NCI-H1048 (cell line): ENCODE results near the gene TNFRSF9.
"Not testable (repeated sequence)": the region's sequence is repeated elsewhere in the genome, so short reads cannot be mapped to it uniquely, and the experiment has no call there.

ENCODE experiments used
- DNase-seq: peaks from one replicate; lab custom pipeline; 2025; lab: John Stamatoyannopoulos, UW

The TNFRSF9 gene

GRCh38 chr1:7919880-7920279, 20.8 kb downstream of the TNFRSF9 start:
- DNase-seq, result no peak

- not testable (repeated sequence) for DNase-seq
Observed at GRCh38 chr1:7917971-7918370, 22.7 kb downstream of the TNFRSF9 start.

GRCh38 chr1:7916501-7916830, 24.2 kb downstream of the TNFRSF9 start:
- DNase-seq, result no peak

GRCh38 chr1:7915826-7916500, 24.7 kb downstream of the TNFRSF9 start:
- no peak for DNase-seq

GRCh38 chr1:7912743-7913557, 27.7 kb downstream of the TNFRSF9 start:
- no peak for DNase-seq

- DNase-seq, result no peak
Observed at GRCh38 chr1:7912145-7912544, 28.5 kb downstream of the TNFRSF9 start.

GRCh38 chr1:7905262-7905661, 35.4 kb downstream of the TNFRSF9 start:
- no peak for DNase-seq

- DNase-seq, result no peak
Observed at GRCh38 chr1:7902478-7903085, 38.1 kb downstream of the TNFRSF9 start.

GRCh38 chr1:7899741-7900140, 40.9 kb downstream of the TNFRSF9 start:
- DNase-seq, result no peak

GRCh38 chr1:7898962-7899361, 41.7 kb downstream of the TNFRSF9 start:
- DNase-seq, result no peak

- DNase-seq, result no peak
Observed at GRCh38 chr1:7896994-7897393, 43.6 kb downstream of the TNFRSF9 start.

GRCh38 chr1:7893529-7894180, 47.0 kb downstream of the TNFRSF9 start:
- no peak for DNase-seq

- no peak for DNase-seq
Observed at GRCh38 chr1:7891804-7892203, 48.8 kb downstream of the TNFRSF9 start.

GRCh38 chr1:7890853-7891252, 49.8 kb downstream of the TNFRSF9 start:
- DNase-seq, result no peak

GRCh38 chr1:7888248-7889081, 52.2 kb downstream of the TNFRSF9 start:
- no peak for DNase-seq

GRCh38 chr1:7886405-7886745, 54.3 kb downstream of the TNFRSF9 start:
- no peak for DNase-seq

GRCh38 chr1:7885513-7886404, 54.9 kb downstream of the TNFRSF9 start:
- DNase-seq, result peak; percentile 9

GRCh38 chr1:7884757-7885156, 55.9 kb downstream of the TNFRSF9 start:
- DNase-seq, result no peak

GRCh38 chr1:7879228-7879627, 61.4 kb downstream of the TNFRSF9 start:
- no peak for DNase-seq

GRCh38 chr1:7878027-7878426, 62.6 kb downstream of the TNFRSF9 start:
- no peak for DNase-seq
